GM18951 (cell line): ENCODE data around the gene RFESD.
A peak's percentile ranks its signal among the peaks of the same experiment; 100 is the strongest.
"Not testable (repeated sequence)": the region's sequence is repeated elsewhere in the genome, so short reads cannot be mapped to it uniquely, and the experiment has no call there.

Experiments used
- POLR2A ChIP-seq: IDR thresholded peaks from 4 replicates; pipeline ENCODE4 v1.6.1; 2011; ENCODE audit warnings: mild to moderate bottlenecking; ENCODE audit not compliant: insufficient read length, insufficient read depth; ENCODE audit errors: extremely low read depth
- in situ Hi-C: fragments of 300-500 bp; cut with MboI; formaldehyde crosslinking; loops from one replicate; pipeline ENCODE4 v1.12.0; 2022; ENCODE audit warnings: low sequenced_read_pairs, mixed read lengths, inconsistent platforms; ENCODE audit not compliant: unreplicated experiment

The RFESD gene

GRCh38 chr5:95620870-95621838 lies 25.4 kb upstream of the RFESD start:
- in situ Hi-C loops = no loop called here
- TF ChIP-seq POLR2A = peak; percentile 21

GRCh38 chr5:95621839-95622629 lies 24.5 kb upstream of the RFESD start:
- TF ChIP-seq POLR2A = no peak
- in situ Hi-C loops = no loop called here

GRCh38 chr5:95623706-95624105 lies 22.9 kb upstream of the RFESD start:
- in situ Hi-C loops = no loop called here
- no peak for TF ChIP-seq POLR2A

DNA sequence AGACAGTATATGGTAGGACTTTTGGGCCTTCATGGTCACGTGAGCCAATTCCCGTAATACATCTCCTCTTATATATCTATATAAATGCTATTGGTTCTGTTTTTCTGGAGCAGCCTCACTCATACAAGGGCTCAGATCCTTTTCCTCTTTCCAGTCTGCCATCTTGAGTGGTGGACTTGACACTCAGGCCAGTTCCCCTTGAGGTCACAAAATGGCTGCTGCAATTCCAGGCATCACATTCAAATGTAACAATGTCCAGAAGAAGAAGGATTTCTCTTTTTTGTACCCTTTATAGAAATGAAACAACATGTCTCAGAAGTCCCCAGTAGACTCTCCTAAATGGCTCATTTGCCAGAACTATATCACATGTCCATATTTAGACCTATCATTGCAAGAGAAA lies 22.2 kb upstream of the RFESD start:
- TF ChIP-seq POLR2A = no peak
- in situ Hi-C loops = no loop called here

DNA sequence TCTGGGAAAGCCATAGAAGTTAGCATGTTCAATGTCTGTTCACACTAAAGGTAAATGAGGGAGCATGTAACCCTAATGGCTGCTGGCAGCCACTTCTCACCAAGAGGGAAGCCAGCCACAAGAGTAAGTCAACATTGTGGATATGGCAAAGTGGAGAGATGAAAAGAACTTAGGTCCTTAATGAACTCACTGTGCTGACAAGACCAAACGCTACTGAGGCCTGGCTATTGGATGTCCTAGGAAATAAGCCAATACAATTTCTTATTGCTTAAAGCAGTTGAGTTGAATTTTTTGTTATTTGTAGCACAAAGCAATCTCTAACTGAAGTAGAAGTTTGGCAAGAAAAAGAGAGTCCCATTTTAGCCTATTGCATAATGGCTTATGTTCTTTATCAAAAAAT lies 19.9 kb upstream of the RFESD start:
- TF ChIP-seq POLR2A = no peak
- in situ Hi-C loops = no loop called here

DNA sequence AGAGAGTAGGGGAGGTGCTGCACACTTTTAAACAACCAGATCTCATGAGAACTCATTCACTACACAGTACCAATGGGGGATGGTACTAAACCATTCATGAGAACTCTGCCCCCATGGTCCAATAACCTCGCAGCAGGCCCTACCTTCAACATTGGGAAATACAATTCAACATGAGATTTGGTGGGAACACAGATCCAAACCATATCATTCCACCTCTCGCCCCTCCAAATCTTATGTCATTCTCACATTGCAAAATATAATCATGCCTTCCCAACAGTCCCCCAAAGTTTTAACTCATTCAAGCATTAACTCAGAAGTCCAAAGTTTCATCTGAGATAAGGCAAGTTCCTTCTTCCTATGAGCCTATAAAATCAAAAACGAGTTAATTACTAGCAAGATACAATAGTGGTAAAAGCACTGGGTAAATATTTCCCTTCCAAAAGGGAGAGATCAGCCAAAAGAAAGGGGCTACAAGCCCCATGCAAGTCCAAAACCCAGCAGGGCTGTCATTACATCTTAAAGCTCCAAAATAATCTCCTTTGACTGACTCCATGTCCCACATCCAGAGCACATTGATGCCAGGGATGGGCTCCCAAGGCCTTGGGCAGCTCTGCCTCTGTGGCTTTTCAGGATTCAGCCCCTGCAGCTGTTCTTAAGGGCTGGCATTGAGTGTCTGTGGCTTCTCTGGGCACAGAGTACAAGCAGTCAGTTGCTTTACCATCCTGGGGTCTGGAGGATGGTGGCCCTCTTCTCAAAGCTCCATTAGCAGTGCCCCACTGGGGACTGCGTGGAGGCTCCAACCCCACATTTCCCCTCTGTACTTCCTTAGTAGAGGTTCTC lies 18.4 kb upstream of the RFESD start:
- no peak for TF ChIP-seq POLR2A
- in situ Hi-C loops = no loop called here

DNA sequence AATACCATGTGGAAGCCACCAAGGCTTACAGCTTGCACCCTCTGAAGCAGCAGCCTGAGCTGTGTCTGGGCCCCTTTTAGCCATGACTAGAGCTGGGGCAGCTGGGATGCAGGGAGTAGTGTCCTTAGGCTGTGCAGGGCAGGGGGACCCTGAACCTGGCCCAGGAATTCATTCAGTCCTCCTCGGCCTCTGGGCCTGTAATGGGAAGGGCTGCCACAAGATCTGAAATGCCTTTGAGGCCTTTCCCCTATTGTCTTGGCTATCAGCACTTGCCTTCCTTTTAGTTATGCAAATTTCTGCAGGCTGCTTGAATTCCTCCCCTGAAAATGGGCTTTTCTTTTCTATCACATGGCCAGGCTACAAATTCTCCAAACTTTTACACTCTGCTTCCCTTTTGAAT lies 17.6 kb upstream of the RFESD start:
- no peak for TF ChIP-seq POLR2A
- in situ Hi-C loops = no loop called here

DNA sequence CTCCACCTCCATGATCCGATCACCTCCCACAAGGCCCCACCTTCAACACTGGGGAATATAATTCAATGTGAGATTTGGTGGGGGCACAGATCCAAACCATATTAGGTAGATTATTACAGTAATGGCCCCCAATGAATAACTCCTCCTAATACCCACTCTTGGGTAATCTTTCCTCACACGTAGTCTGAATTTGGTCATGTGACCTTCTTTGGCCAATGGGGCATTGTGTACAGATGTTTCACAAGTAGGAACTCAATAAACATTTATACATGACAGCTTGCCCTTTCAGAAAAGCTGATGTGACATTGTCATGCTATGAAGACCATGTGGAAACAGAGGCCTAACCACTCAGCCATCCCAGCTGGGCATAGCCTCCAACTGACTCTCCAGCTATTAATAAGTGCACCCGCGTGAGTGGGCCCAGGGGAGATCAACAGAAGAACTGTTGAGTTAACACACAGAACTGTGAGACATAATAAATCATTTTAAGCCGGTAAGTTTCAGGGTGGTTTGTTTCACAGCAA lies 16.1 kb upstream of the RFESD start:
- in situ Hi-C loops = no loop called here
- TF ChIP-seq POLR2A = no peak

DNA sequence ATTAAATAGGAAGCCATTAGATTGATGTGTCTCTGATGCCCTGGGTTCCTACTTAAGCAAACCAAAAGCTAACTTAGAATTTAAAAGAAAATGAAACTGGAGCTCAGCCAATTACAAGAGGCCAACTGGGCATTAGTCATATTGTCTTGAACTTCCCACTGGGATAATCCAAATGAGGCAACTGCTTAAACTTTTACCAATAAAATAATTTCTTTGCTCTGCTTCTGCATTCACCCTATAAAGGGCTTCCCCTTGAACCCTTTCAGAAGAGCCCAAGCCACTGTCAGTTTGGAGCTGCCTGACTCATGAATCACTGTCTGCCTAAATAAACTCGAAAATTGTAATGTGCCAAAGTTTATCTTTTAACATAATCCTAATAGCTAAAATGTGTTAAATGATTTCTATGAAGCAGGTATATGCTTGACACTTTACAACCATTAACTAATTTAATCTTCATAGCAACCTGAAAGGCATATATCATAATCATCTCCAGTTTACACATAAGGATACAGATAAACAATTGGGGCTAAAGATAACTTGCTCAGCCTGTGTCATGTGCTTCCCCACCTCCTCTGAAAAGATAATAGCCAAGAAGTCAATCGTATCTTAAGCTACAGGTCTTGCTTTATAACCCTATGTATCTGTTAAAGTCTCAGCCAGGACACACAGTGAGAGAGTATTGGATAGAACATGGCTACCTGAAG lies 15.2 kb upstream of the RFESD start:
- in situ Hi-C loops = no loop called here
- no peak for TF ChIP-seq POLR2A

DNA sequence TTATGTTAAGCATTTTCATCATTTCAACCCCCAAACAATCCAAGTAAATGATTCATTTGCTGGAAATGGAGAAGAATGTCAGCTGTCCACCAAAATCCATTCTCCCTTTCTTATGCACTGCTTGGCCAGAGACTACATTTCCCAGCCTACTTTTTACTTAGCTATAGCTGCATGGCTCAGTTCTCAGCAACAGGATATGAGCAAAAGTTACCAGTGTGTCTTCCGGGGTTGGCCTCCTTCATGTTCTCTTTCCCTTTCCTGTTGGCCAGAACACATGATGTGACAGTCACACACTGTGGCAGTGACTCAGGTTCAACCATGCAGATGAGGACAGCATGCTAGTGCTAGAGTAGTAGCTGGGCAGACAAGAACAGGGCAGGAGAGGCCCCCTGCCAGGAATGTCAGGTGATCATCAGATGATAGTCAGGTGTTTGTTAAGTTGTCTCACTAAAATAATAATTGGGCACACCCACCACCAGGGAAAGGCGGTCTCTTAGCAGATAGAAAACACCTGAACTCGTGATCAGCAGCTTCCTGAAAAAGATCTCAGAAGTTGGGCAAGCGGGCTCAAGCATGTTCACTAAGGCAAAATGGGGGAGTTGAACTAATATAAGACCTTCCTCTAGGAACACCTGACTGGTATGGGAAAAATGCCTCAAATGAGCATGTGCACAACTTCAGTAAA lies 14.4 kb upstream of the RFESD start:
- no peak for TF ChIP-seq POLR2A
- in situ Hi-C loops = no loop called here

DNA sequence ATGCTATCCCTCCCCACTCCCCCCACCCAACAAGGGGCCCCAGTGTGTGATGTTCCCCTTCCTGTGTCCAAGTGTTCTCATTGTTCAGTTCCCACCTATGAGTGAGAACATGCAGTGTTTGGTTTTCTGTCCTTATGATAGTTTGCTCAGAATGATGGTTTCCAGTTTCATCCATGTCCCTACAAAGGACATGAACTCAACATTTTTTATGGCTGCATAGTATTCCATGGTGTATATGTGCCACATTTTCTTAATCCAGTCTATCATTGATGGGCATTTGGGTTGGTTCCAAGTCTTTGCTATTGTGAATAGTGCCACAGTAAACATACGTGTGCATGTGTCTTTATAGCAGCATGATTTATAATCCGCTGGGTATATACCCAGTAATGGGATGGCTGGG lies 13.6 kb upstream of the RFESD start:
- in situ Hi-C loops = not testable (repeated sequence)

DNA sequence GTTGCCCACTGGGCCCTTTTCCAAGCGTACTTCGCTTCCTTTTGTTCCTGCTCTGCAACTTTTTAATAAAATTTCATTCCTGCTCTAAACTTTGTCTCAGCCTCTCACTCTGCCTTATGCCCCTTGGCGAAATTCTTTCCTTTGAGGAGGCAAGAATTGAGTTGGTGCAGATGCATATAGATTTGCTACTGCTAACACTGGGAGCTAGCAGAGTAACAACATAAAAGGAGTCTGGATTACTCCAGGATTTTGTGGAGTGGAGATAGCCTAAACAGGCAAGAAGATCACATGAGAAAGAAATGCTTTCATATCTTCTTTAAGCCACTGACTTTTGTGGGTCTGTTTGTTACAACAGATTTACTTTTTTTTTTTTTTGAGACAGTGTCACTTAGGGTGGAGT lies 12.9 kb upstream of the RFESD start:
- TF ChIP-seq POLR2A = no peak
- in situ Hi-C loops = no loop called here
